ENCODE measurements around the gene SUMF2. TPM values are rescaled to one million over a fixed set of nuclear protein-coding genes. Genes with fewer than 3 reads are reported as not detected.
A peak's percentile ranks its signal among the peaks of the same experiment; 100 is the strongest.
"Not testable (repeated sequence)": the region's sequence is repeated elsewhere in the genome, so short reads cannot be mapped to it uniquely, and the experiment has no call there.

SUMF2 gene
- total RNA-seq, 4 donors from 2014 or later = 99.4 to 162 (median 132) TPM

DNA sequence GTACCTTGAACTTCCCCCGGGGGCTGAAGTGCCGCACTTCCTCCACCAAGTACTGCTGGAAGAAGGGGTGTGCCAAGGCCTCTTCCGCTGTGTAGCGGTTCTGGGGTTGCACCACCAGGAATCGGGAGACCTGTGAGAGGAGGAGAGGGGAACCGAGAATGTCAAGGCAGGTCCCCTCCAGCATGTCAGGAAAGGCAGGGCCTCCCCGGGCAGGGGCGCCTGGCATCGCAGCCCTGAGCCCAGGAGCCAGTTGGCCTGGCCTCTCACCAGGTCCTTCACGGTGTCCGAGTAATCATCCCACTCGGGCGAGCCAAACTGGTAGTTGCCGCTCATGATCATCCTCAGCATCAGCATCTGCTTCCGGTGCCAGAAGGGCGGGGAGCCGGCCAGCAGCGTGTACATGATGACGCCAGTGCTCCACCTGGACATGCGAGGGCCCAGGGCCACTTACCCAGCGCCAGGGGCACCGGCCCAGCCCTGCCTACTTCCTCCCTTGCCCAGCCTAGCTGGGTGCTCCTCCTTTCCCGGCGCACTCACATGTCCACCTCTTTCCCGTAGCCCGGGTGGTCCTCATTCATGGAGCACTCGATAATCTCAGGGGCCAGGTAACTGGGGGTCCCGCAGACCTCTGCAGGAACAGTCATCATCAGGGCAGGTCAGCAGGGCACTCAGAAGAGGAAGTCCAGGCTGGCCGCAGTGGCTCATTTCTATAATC, 17.7 kb downstream of the SUMF2 start:
- Histone ChIP-seq H3K4me3 (no peak overlapping the region), H3K27me3 (no peaks in the 10 kb centered on the region), H3K27ac (no peak overlapping the region), H3K9me3 (no peaks in the 10 kb centered on the region), H3K36me3 (peaks cover 0 to 63% (median 0%) of the 10 kb centered on the region in 3 donors), H3K4me1 (peaks cover 0 to 31% (median 10%) of the 10 kb centered on the region in 4 donors)
- no peak for DNase-seq (ENCODE audit: low spot score in 2 of 2)
- TF ChIP-seq EP300 (IDR thresholded peaks at IDR 0.05) (no peak), POLR2A (IDR thresholded peaks at IDR 0.05) (no peak), CTCF (IDR thresholded peaks at IDR 0.05) (no peak)
- WGBS, 2 donors = 92 to 94% methylated on average over 24 to 27 of the region's 29 CpGs

DNA sequence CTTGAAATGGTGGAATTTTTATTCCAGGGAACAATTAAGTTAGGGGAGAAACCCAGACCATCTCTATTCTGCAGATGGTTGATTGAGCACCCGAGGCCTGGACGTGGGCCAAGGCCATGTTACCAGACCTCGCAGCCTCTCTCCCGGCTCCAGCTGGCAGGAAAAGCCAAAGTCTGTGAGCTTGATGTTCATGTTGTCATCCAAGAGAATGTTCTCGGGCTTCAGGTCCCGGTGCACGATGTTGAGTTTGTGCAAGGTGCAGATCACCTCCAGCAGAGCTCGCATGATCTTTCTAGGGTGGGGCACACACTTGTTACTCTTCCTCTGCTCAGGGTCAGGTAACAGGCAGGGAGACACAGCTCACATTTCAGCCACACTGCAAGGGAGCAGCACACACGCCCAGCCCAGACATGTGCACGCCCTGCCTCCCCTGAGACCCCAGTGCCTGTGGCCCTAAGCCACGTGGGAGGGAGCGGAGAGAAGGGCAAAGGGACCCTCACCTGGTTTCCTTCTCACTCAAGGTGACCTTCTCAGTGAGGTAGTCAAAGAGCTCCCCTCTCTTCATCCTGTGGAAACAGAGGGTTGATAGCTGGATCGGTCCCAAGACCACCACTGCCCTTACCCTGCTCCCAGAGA, 19.2 kb downstream of the SUMF2 start:
- no peak for TF ChIP-seq EP300 (IDR thresholded peaks at IDR 0.05)
- TF ChIP-seq CTCF (IDR thresholded peaks at IDR 0.05) = no peak
- no peak for TF ChIP-seq POLR2A (IDR thresholded peaks at IDR 0.05)
- no peak overlapping the region for H3K4me3 ChIP-seq
- H3K4me1 ChIP-seq = peaks cover 0 to 31% (median 10%) of the 10 kb centered on the region in 4 donors
- 54 to 64% methylated on average over 11 to 13 of the region's 13 CpGs for WGBS, 2 donors
- H3K36me3 ChIP-seq = peaks cover 0 to 65% (median 0%) of the 10 kb centered on the region in 3 donors
- H3K27me3 ChIP-seq = no peaks in the 10 kb centered on the region
- no peaks in the 10 kb centered on the region for H3K9me3 ChIP-seq
- no peak overlapping the region for H3K27ac ChIP-seq
- no peak for DNase-seq (ENCODE audit: low spot score in 2 of 2)

DNA sequence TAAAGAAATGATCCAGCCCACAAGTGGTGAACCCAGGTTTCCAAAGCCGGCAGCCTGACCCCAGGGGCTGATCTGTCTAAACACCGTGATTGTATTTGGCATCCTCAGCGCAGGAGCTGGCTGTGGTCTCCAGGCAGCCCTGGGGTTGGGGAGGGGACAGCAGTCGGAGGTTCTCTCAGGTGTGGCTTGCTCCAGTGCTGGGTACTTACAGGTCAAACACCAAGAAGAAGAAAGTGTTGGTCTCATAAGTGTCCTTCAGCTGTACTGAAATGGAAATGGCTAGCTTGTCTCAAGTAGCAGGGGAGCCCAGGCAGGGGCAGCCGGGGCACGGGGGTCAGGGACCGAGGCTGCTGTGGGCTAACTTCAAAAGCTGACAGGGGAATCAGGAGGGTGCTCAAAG, 22.7 kb downstream of the SUMF2 start:
- no peak for DNase-seq (ENCODE audit: low spot score in 2 of 2)
- Histone ChIP-seq H3K27ac (no peak overlapping the region), H3K27me3 (no peaks in the 10 kb centered on the region), H3K4me3 (no peak overlapping the region), H3K9me3 (no peaks in the 10 kb centered on the region), H3K4me1 (peaks cover 0 to 12% (median under 1%) of the 10 kb centered on the region in 4 donors), H3K36me3 (peaks cover 0 to 54% (median 0%) of the 10 kb centered on the region in 3 donors)
- no peak for TF ChIP-seq CTCF (IDR thresholded peaks at IDR 0.05)
- WGBS, 2 donors = 90 to 95% methylated on average over 7 of the region's 7 CpGs

- Histone ChIP-seq H3K9me3 (no peaks in the 10 kb centered on the region), H3K4me1 (peaks cover 0 to 19% (median 7%) of the 10 kb centered on the region in 4 donors), H3K27ac (no peak overlapping the region), H3K36me3 (peaks cover 0 to 48% (median 0%) of the 10 kb centered on the region in 3 donors), H3K27me3 (no peaks in the 10 kb centered on the region), H3K4me3 (no peak overlapping the region)
- WGBS, 2 donors = 86 to 88% methylated on average over 15 to 16 of the region's 16 CpGs
- DNase-seq (ENCODE audit: low spot score in 2 of 2) = no peak
- TF ChIP-seq CTCF (IDR thresholded peaks at IDR 0.05) = no peak
- no peak for TF ChIP-seq EP300 (IDR thresholded peaks at IDR 0.05)
- TF ChIP-seq POLR2A (IDR thresholded peaks at IDR 0.05) = no peak
Observed at GRCh38 chr7:56087445-56087844, 23.4 kb downstream of the SUMF2 start.

DNA sequence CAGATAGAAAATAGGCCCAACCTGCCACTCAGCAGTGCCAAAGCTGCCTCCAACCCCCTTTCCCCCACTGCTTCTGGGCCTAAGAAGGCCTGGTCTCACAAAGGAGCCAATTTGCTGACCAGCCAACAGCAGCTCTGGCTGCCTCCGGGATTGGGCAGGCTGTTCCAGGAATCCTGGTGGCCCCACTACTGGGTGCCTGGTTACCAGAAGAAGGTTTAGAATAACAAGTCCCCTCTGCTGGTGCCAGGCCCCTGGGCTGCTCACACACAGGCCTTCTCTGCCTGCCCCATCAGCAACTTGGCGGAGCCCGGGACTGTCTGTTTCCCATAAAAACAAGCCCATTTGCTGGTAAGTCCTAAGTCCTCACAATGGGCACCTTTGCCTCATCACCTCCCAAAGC, 27.5 kb downstream of the SUMF2 start:
- WGBS, 2 donors = 77 to 89% methylated on average over 3 of the region's 3 CpGs
- TF ChIP-seq POLR2A (IDR thresholded peaks at IDR 0.05) = no peak
- no peak for TF ChIP-seq EP300 (IDR thresholded peaks at IDR 0.05)
- TF ChIP-seq CTCF (IDR thresholded peaks at IDR 0.05) = no peak
- H3K4me1 ChIP-seq = peaks cover 0 to 21% (median 13%) of the 10 kb centered on the region in 4 donors
- H3K9me3 ChIP-seq = no peaks in the 10 kb centered on the region
- H3K4me3 ChIP-seq = no peak overlapping the region
- H3K27me3 ChIP-seq = no peaks in the 10 kb centered on the region
- no peak for DNase-seq (ENCODE audit: low spot score in 2 of 2)
- H3K27ac ChIP-seq = peak overlapping the region in 2 of 4 donors; percentile 21 to 48
- peaks cover 0 to 35% (median 0%) of the 10 kb centered on the region in 3 donors for H3K36me3 ChIP-seq

DNA sequence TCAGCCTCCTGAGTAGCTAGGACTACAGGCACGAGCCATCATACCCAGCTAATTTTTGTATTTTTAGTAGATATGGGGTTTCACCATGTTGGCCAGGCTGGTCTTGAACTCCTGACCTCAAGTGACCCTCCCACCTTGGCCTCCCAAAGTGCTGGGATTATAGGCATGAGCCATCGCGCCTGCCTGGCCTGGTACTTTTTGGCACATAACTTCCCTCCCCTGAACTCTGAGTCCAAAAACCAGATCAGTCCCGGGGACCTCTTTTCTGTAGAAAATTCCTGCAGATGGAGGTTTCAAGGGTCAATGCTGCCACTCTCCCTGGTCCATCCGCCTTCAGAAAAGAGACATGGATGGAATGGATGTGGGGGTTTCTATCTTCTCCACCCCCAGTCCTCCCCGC, 28.3 kb downstream of the SUMF2 start:
- H3K4me1 ChIP-seq = peaks cover 0 to 24% (median 13%) of the 10 kb centered on the region in 4 donors
- not testable (repeated sequence) for DNase-seq (ENCODE audit: low spot score in 2 of 2); H3K4me3 ChIP-seq; H3K9me3 ChIP-seq; H3K27me3 ChIP-seq
- WGBS, 2 donors = 59 to 63% methylated on average over 6 of the region's 6 CpGs
- peaks cover 0 to 36% (median 0%) of the 10 kb centered on the region in 3 donors for H3K36me3 ChIP-seq
- H3K27ac ChIP-seq = peak overlapping the region in 2 of 4 donors; percentile 21 to 48

Data from tibial nerve (tissue), 4 donors.